Skeletal muscle cell (primary cell): ENCODE measurements around the gene FAM151A.

Source experiments
- DNase-seq: peaks from one replicate; pipeline ENCODE4 v3.0.0-alpha.2; 2010; ENCODE audit warnings: low read depth
- H3K4me3 ChIP-seq: 2 replicates; pipeline ENCODE4 v1.5.1; 2011; ENCODE audit warnings: low read depth, mild to moderate bottlenecking, control low read depth, low read length, moderate library complexity

The FAM151A gene

DNA sequence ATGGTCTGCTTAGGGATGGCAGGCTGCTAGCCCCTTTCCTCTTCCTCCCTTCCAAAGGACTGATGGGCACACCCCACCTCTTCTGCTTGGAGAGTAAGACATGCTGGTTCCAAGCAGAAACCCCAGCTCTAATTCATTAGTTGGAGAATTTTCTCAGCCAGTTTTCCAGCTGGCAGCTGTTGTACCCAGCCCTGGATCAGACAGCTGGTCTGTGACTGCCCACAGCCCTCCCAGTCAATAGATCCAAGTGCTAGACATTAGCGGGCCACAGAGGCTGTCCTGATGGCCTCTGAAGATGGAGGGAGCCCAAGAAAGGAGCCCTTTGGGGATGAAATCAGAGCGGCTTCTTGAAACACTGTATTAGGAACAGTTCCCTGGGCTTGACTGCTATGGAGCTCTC, 39.5 kb downstream of the FAM151A start:
- DNase-seq, result no peak
- no peak overlapping the region for H3K4me3 ChIP-seq

DNA sequence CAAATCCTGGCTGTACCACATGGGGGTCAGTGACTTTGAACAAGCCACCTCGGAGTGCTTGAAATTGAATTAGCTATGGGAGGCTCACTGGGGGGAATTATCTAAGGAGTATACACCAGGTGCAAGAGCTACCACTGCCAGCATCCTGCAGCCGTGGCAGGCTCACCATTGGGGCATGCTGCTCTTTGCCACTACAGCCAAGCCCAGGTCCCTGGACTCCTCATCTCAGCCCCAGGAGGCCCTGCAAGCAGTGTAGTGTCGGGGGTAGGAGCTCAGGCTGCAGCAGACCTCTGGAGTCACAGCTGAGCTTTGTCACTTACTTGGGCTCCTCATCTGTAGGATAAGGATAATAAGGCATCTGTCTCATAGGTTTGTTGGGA, 40.0 kb downstream of the FAM151A start:
- H3K4me3 ChIP-seq, result no peak overlapping the region
- no peak for DNase-seq

DNA sequence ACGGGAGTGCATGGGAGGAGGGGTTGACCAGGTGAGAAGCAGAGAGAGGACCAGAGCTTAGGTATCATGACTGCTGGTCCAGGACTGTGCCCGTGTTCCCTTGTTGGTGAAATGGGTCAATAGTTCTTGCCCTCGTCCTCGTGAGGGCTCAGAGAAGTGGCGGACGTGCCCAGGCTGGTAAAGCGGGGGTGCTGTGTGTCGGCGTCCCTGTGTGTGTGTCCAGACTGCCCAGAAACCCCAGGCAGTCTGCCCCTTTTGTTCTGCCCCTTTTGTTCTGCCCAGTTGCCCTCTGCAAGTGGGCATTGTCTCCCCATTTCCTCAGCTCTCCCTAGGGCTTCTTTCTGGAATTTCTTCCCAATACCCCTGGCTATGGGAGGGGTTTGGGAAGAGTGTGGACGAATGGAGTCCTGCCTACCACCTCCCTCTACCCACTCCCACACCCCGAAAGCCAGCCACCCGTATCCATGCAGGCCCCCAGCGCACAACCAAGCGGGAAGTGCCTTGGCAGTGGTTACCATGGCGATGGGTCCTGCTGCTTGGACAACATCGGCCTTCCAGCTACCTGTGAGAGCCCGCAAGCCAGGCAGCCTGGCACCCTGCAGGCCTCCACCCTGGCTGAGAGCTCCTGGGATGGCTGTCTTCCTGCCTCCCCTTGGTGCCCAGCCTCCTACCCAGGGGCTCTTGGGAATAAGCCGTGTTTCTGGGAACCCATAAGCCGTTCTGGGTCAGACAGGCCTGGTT, 40.6 kb downstream of the FAM151A start:
- DNase-seq, result no peak
- H3K4me3 ChIP-seq, result no peak overlapping the region

- no peak overlapping the region for H3K4me3 ChIP-seq
- DNase-seq, result peak; percentile 43
Measured at GRCh38 chr1:54581621-54582035, 41.7 kb downstream of the FAM151A start.

- no peak overlapping the region for H3K4me3 ChIP-seq
- no peak for DNase-seq
Measured at GRCh38 chr1:54580856-54581550, 42.3 kb downstream of the FAM151A start.

GRCh38 chr1:54579337-54579781, 44.0 kb downstream of the FAM151A start:
- H3K4me3 ChIP-seq, result no peak overlapping the region
- DNase-seq, result no peak

- peak; percentile 13 for DNase-seq
- no peak overlapping the region for H3K4me3 ChIP-seq
Measured at GRCh38 chr1:54577612-54578011, 45.7 kb downstream of the FAM151A start.

DNA sequence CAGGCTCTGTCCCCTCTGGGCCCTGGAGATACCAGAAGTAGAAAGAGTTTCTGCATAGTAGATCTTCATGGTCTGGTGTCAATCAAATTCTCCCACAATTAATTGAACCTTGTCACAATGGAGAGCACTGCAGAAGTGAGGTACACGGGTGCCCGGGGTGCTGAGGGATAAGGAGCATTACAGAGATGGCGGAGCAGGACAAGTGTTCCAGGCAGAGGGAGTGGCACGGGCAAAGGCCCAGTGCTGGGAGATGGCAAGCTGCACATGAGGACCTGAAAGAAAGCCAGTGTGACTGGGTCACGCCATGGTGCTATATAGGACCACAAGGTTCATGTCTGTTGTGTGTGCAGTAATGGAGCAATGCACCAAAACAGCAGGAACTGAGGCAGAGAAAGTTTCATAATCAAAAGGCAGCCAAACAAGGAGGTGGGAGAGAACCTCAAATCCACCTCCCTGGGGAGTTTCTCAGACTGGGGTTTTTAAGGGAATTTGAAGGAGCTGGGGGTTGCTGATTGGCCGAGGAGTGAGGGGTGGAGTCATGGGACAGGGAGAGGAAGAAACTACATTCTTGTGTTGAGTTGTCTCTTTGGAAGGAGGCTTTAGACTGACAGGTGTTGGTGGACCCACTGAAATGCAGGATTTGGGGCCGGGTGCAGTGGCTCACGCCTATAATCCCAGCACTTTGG, 47.6 kb downstream of the FAM151A start:
- no peak overlapping the region for H3K4me3 ChIP-seq
- DNase-seq, result no peak

DNA sequence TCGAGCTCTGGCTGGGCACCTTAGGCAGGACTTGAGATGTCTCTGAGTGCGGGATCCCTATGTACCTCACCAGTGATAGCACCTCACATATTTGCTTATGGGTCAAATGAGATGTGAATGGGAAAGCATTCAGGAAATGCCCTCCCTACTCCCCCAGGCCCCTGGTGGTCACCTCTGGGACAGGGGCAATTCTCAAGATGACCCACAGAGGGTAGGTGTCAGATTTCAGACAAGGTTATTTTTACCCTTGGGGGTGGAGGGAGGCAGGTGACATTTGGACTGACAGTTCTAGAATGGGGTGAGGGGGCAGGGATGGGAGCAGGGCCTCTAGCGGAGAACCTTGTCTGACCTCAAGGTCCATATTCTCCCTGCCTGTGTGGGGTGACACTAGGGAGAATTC, 48.2 kb downstream of the FAM151A start:
- H3K4me3 ChIP-seq, result no peak overlapping the region
- DNase-seq, result no peak

DNA sequence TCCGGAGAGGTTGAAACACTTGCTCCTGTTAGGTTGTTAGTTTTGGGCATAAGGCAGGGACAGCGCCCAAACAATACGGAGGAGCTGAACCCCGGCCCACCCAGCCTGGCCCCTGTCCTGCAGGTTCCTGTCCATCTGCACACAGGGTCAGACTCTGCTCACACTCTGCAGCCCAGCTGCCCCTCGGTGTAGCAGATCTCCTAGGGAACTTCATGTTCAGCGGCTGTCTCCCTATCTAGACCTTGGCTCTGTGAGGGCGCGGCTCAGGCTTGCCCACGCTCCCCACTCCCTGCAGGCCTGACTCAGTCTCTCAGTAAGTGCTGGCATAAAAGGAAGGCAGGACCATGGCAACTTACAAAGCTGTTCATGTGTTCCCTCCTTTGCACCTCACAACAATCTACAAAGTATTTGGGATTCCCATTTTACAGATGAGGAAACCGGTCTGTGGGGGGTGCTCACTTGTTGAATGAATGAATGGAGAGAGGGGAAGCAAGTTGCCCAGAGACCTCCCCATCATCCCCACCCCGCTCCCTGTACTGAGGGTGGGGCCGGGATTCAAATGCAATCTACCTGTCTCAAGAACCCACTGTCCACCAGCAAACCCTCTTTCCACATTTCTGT, 49.1 kb downstream of the FAM151A start:
- no peak overlapping the region for H3K4me3 ChIP-seq
- DNase-seq, result no peak

- no peak for DNase-seq
- no peak overlapping the region for H3K4me3 ChIP-seq
Measured at GRCh38 chr1:54572542-54572850, 50.8 kb downstream of the FAM151A start.

GRCh38 chr1:54571803-54572541, 51.4 kb downstream of the FAM151A start:
- DNase-seq, result no peak
- no peak overlapping the region for H3K4me3 ChIP-seq

DNA sequence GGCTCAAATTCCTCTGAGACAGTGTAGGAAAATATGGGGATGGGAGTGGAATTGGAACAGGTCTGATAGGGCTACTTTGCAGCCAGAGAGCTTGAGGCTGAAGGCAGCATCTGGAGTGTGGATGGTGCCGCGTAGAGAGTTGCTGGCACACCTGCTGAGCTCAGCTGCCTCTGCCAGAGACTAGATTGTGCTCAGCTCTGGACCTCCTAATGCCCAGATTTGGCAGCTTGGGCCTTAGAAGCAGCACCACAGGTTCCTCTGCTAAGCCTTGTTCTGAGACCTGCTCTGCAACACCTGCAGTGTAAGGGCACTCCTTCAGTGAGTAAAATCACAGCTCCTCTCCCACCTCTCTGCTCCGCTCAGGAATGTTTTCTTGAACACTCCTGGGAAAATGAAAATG, 52.0 kb downstream of the FAM151A start:
- H3K4me3 ChIP-seq, result no peak overlapping the region
- no peak for DNase-seq

GRCh38 chr1:54570161-54570560, 53.2 kb downstream of the FAM151A start:
- DNase-seq, result no peak
- no peak overlapping the region for H3K4me3 ChIP-seq

- peak; percentile 14 for DNase-seq
- H3K4me3 ChIP-seq, result no peak overlapping the region
Measured at GRCh38 chr1:54569339-54569738, 54.0 kb downstream of the FAM151A start.

DNA sequence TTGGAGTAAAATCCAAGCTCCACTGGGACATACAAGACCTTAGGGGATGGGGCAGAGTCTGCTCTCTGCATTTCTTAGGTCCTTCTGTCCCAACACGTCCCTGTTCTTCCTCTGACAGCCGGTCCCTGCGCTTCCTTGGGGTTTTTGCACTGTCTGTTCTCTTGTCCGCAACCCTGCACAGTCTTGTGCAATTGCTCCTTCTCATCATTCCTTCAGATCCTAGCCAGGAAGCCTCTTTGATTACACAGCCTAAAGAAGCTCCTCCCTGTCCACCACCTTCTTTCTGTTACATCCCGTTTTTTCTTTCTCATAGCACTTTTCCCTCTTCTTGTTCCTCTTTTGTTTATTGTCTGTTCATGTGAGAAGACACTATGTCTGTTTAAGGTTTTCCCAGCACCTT, 55.4 kb downstream of the FAM151A start:
- DNase-seq, result no peak
- no peak overlapping the region for H3K4me3 ChIP-seq

GRCh38 chr1:54566438-54567141, 56.7 kb downstream of the FAM151A start:
- no peak for DNase-seq
- no peak overlapping the region for H3K4me3 ChIP-seq

DNA sequence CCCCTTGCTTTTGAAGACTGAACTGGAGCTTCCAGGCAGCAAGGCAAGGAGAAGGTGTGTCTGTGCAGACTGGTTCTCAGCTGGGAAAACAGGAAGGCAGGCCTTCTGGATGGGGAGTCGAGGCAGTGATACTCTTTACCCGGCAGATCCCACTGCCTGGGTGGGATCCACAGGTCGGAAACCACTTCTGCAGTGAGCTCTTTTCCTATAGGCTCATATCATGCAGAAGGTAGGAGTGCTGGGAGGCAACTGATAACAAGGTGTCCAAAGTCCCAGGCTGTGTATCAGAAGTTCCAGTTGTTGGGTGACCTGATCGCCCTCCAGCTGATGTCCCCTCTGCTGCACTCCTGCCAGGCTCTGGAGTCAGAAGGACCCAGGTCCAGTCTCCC, 58.2 kb downstream of the FAM151A start:
- no peak overlapping the region for H3K4me3 ChIP-seq
- DNase-seq, result no peak
